Choroid plexus epithelial cell (primary cell): ENCODE results near the gene PARD3B.

Source experiments
- DNase-seq: peaks from one replicate; pipeline ENCODE4 v3.0.0-alpha.2; 2010; ENCODE audit warnings: low read depth
- H3K4me3 ChIP-seq: 2 replicates; pipeline ENCODE4 v1.5.1; 2011; ENCODE audit warnings: low read depth, mild to moderate bottlenecking, control low read depth, low read length, moderate library complexity
- TF ChIP-seq, protein P1 (sequence below): conservative IDR thresholded peaks from 2 replicates; pipeline ENCODE4 v1.5.1; 2011; ENCODE audit warnings: low read depth, mild to moderate bottlenecking, control low read depth, inconsistent platforms, low read length, moderate library complexity

PARD3B gene

DNA sequence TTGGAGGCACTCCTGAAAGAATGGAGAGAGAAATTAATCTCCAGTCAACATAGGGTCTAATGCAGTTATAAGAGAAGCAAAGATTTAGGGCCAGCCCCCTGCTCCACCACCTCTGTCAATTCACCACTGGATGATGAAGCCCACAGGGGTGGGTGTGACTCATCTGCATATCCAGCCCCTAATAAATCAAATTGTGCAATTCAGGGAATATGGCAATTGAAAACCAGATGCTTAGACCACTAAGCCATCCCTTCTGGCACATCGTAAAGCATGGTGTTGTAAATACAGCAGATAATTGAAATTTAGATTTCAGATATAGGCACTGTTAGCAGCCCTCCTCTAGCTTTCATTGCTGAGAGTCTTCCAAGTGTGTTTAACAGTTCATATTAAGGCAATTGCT lies 541.4 kb downstream of the PARD3B start:
- H3K4me3 ChIP-seq, result no peak overlapping the region
- TF ChIP-seq, protein P1, sequence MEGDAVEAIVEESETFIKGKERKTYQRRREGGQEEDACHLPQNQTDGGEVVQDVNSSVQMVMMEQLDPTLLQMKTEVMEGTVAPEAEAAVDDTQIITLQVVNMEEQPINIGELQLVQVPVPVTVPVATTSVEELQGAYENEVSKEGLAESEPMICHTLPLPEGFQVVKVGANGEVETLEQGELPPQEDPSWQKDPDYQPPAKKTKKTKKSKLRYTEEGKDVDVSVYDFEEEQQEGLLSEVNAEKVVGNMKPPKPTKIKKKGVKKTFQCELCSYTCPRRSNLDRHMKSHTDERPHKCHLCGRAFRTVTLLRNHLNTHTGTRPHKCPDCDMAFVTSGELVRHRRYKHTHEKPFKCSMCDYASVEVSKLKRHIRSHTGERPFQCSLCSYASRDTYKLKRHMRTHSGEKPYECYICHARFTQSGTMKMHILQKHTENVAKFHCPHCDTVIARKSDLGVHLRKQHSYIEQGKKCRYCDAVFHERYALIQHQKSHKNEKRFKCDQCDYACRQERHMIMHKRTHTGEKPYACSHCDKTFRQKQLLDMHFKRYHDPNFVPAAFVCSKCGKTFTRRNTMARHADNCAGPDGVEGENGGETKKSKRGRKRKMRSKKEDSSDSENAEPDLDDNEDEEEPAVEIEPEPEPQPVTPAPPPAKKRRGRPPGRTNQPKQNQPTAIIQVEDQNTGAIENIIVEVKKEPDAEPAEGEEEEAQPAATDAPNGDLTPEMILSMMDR, result no peak
- no peak for DNase-seq

GRCh38 chr2:205087862-205088261 lies 542.6 kb downstream of the PARD3B start:
- TF ChIP-seq, protein P1, result no peak
- no peak for DNase-seq
- no peak overlapping the region for H3K4me3 ChIP-seq

DNA sequence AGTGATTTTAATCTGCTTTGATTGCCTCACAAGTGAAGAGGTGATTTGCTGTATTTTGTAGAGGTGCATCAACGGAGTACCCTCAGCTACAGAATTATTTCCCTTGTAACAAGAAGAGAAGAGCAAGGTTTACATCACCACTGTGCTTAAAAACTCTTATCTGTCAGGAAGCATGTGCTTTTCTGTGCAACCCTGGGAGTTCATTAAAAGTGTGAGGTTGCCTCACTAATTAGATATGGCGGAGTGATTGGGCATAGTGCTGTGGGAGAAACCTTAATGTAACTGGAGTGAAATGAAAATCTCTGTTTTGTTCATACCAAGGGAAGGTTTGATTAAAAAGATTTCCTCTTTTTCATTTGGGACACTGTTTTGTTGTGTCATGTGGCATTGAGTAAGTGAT lies 544.7 kb downstream of the PARD3B start:
- TF ChIP-seq, protein P1, result no peak
- H3K4me3 ChIP-seq, result no peak overlapping the region
- DNase-seq, result no peak

- TF ChIP-seq, protein P1, result no peak
- no peak overlapping the region for H3K4me3 ChIP-seq
- no peak for DNase-seq
These were observed 546.1 kb downstream of the PARD3B start for GRCh38 chr2:205091411-205091810.

DNA sequence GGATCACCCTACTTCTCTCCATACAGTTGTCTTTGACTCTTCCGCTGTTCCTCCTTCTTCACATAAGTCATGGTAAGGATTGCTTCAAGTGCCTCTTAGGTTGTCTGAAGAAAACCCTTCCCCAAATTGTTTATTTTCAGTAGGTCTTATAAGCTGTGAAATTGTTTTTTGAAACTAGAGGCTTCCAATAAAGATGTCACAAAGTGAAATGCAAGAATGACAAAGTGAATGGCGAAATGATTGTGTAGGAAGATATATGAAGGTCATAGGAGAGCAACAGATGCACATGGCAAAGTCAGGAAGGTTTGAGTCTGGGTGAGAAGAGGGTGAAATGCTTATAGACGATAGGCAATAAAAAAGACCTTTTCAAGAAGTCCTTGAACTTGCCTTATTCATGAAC lies 548.8 kb downstream of the PARD3B start:
- H3K4me3 ChIP-seq, result no peak overlapping the region
- DNase-seq, result no peak
- TF ChIP-seq, protein P1, result no peak

GRCh38 chr2:205103699-205104098 lies 558.4 kb downstream of the PARD3B start:
- H3K4me3 ChIP-seq, result no peak overlapping the region
- DNase-seq, result no peak
- TF ChIP-seq, protein P1, result no peak

DNA sequence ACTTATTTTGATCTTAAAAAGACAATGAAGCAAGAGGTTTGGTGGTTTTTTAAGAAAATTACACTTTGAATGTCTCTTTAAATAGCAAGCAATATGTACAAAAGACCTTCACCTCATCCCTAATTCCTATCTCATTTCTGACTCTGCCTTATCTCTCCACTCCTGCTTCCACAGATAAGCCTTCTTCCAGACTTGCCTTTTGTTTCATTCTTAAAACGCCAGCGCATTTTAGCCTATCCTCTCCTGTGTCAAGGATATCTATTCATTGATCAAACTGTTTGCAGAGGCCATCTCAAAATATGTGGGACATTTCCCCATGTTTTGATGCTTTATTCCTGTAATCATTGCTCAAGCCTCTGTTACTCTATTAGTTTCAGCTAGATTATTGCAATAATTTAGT lies 562.5 kb downstream of the PARD3B start:
- H3K4me3 ChIP-seq, result no peak overlapping the region
- DNase-seq, result no peak
- TF ChIP-seq, protein P1, result no peak
